ENCODE results near the gene RPTOR. TPM values are rescaled to one million over a fixed set of nuclear protein-coding genes. Genes with fewer than 3 reads are reported as not detected.

The RPTOR gene
- total and polyA plus RNA-seq, 2 donors (not counting 3 experiments of a cell fraction or from before 2014, with no cell fraction given) = 10.7 to 41.8 TPM

GRCh38 chr17:80529104-80529903, 15.3 kb upstream of the RPTOR start:
- no peaks in the 10 kb centered on the region for H3K4me1 ChIP-seq (ENCODE audit: control insufficient read depth, extremely low read depth, insufficient read depth, low read length)
- FAIRE-seq (no peak), DNase-seq (ENCODE audit: low read depth, low spot score) (no peak)
- intact Hi-C loops (cut with micrococcal nuclease) = no loop called here
- no peaks in the 10 kb centered on the region for H3K36me3 ChIP-seq (ENCODE audit: control insufficient read depth in 2 of 2, extremely low read depth in 1 of 2, insufficient read depth in 2 of 2, low read length in 2 of 2)
- no peak overlapping the region for H3K27ac ChIP-seq (ENCODE audit: insufficient read depth, low read depth, low read length)
- H4K20me1 ChIP-seq (replicated peaks; ENCODE audit: control insufficient read depth, extremely low read depth, insufficient read depth, low read length) = no peaks in the 10 kb centered on the region
- BruUV-seq (replicated peaks) = no TSS peak
- TF ChIP-seq FOS (IDR thresholded peaks at IDR 0.05; ENCODE audit: borderline replicate concordance, insufficient read depth, low read length) (no peak), POLR2AphosphoS5 (IDR thresholded peaks at IDR 0.05; ENCODE audit: insufficient read depth, low read depth, low read length) (no peak), MYC (IDR thresholded peaks at IDR 0.05; ENCODE audit: low read depth, low read length) (no peak), MAX (IDR thresholded peaks at IDR 0.05; ENCODE audit: insufficient read depth, insufficient read length) (no peak), JUN (IDR thresholded peaks at IDR 0.05; ENCODE audit: borderline replicate concordance, insufficient read depth, insufficient read length, low read depth) (no peak), GATA2 (IDR thresholded peaks at IDR 0.05; ENCODE audit: insufficient read depth, insufficient read length, low read depth, low read length) (no peak), EZH2 (IDR thresholded peaks at IDR 0.05; ENCODE audit: borderline replicate concordance, low read depth, low read length, severe bottlenecking) (no peak), POLR2A (IDR thresholded peaks at IDR 0.05; ENCODE audit: low read depth, low read length) (no peak)
- H3K4me2 ChIP-seq (ENCODE audit: insufficient read depth, low read length) = no peak overlapping the region
- H3K9ac ChIP-seq (replicated peaks; ENCODE audit: extremely low read depth, insufficient read depth, low read length) = no peak overlapping the region
- no peaks in the 10 kb centered on the region for H3K9me1 ChIP-seq (replicated peaks; ENCODE audit: control insufficient read depth, extremely low read depth, insufficient read depth, low read length)
- dilution Hi-C loops (cut with MboI; ENCODE audit: extremely low pct_ligation_motif_present, low sequenced_read_pairs) = no loop called here
- no peak overlapping the region for H3K4me3 ChIP-seq (replicated peaks in 1 of 3; ENCODE audit: insufficient read depth in 1 of 3, low read depth in 1 of 3, low read length in 3 of 3)
- peaks cover 22 to 24% of the 10 kb centered on the region in 2 experiments for H3K27me3 ChIP-seq (ENCODE audit: control insufficient read depth in 2 of 2, insufficient read depth in 2 of 2, low read length in 2 of 2)
- H3K9me3 ChIP-seq (replicated peaks; ENCODE audit: control insufficient read depth, insufficient read depth, low read length) = no peaks in the 10 kb centered on the region
- POLR2A ChIA-PET = interaction anchor here (1.2 kb wide), 1 partner anchor 10 kb away, joined by 3 read pairs; no protein-coding TSS in a partner anchor
- H2AFZ ChIP-seq (ENCODE audit: low read depth, low read length) = no peak overlapping the region
- CTCF ChIA-PET = interaction anchor here (0.8 to 1.2 kb wide), 3 partner anchors 10 to 330 kb away, joined by 3 to 4 read pairs (median 3); no protein-coding TSS in a partner anchor
- no peaks in the 10 kb centered on the region for H3K79me2 ChIP-seq (ENCODE audit: control insufficient read depth, insufficient read depth, low read length)

All from endothelial cell of umbilical vein (primary cell).